NCI-H187 (cell line): Measurements from ENCODE around the gene RASSF5.
A peak's percentile ranks its signal among the peaks of the same experiment; 100 is the strongest.

ENCODE experiments used
- DNase-seq, 2 experiments: peaks; one replicate each; lab custom pipeline; 2025; lab: John Stamatoyannopoulos, UW

RASSF5 gene

DNA sequence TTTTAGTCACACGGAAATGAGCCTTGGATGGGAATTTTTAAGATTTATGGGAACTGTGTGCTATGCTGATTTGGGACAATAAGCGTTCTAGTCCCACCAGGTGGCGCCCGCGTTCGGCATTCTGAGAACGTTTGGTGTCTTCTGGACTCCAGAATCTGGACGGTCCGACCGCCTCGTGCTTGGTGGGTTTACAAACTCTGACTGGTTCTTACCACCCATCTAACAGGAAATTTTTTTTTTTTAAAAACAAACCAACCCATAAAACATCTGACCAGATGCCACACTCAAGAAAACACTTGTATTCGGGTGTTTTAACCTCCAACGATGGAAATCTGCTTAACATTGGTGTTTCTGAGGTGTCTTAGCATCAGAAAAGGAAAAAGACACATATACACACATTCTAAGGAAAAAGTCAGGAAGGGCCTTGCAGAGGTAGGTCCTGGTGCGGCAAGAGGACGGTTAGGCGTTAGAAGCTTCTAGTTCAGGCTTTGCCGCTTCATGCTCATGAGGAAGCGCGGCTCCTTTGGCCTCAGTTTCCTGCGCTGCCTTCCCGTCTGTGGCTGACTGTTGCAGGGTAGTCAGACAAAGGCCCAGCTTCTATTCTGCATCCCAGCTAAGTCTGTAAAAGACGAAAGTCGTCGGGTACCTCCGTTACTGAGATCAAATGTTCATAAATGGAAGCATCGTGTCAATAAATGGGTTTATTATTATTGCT, 127.2 kb downstream of the RASSF5 start:
- DNase-seq, result peak; percentile 96 to 99

DNA sequence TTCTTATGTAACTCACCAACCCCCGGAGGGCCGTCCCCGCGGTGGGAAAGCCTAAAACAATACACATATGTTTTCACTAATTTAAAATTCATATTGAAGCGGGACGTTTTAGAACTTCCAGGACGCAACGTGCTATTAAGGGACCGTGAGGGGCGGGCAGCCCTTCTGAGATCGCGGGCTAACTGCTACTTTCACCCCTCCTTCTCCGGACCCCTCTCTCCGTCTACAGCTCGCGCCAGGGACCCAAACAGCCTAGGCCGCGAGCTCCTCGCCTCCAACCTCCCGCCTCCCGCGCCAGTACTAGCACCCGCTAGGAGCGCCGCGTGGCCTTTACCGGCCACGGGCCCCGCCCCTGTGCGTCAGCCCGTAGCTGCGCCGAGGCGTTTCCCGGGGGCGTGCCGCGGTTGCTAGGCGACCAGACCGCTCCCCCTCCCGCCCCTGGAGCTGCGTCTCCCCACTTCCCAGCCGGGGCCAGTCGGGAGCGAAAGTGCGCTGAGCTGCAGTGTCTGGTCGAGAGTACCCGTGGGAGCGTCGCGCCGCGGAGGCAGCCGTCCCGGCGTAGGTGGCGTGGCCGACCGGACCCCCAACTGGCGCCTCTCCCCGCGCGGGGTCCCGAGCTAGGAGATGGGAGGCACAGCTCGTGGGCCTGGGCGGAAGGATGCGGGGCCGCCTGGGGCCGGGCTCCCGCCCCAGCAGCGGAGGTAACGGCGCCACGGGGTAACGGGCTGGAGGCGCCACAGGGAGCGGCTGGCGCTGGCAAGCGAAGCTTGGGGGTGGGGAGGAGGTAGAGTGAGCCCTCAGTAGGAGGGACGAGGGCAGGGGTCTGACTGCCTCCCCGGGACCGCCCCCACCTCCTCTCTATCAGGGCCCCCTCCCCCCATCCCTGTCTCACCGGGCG, 128.0 kb downstream of the RASSF5 start, which contains the start of gene DYRK3:
DYRK3 (plus strand) TSS at position 457 of the 898 bp plus-strand sequence; CDS start at position 625, 168 bp downstream.
- peak; percentile 92 to 98 for DNase-seq

DNA sequence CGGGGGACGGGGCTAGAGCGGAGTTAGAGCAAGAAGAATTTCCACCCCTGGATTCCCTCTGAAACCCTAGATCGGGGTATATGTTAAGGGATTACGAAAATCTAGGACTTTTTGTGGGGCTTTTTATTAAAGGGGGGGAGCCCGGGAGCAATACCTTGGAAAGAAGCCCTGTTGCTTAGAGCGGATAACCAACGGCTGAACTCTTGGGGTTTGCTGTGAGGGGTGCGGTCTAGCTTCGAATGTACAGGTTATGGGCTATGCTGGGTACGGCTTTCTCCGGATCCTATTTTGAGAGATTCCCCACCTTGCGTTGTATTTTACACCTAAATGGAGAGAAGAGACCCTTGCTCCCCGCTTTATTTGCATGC, 128.6 kb downstream of the RASSF5 start:
- no peak for DNase-seq

DNA sequence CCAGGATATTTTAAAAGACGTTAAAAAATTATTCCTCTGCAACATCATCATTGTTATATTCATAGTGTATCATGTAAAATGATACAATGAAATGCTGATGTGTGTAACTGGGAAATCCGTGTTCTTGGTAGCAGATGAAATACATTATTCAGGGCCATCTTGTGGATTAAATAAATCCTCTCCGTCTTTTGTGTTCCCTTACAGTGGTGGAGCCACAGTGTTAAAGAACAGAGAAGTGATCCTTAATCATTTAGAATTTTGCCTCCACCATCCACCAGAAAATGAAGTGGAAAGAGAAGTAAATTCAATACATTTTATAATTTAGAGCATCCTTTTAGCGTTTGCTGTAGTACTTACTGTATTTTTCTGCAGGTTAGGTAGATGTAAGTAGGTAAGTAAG, 129.3 kb downstream of the RASSF5 start:
- no peak for DNase-seq

DNA sequence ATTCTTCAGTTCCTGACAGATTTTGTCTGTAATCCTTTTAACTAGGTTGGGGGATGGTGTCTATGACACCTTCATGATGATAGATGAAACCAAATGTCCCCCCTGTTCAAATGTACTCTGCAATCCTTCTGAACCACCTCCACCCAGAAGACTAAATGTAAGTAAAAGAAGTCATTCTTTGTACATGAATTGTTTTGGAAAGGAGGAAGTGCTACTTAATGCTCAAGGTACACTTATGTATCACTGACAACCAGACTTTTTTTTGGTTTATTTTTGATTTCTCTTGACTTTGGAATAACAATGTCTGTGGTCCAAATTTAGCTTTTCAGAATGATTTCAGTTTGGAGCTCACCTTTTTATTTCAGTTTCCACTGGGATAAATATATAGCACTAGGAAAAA, 130.3 kb downstream of the RASSF5 start:
- no peak for DNase-seq
